ENCODE measurements around the gene MPPED1. TPM values are rescaled to one million over a fixed set of nuclear protein-coding genes. Genes with fewer than 3 reads are reported as not detected.

MPPED1 gene
- total and polyA plus RNA-seq, 4 donors = 0.89 to 6.5 (median 4.1) TPM

- no peak overlapping the region for H3K27ac ChIP-seq (ENCODE audit: low read depth in 1 of 2, low read length in 2 of 2)
- TF ChIP-seq RAD21 (IDR thresholded peaks at IDR 0.05) (no peak), HNF4A (conservative IDR thresholded peaks at IDR 0.05) (no peak), NR2F2 (IDR thresholded peaks at IDR 0.05) (no peak), SP1 (IDR thresholded peaks at IDR 0.05) (no peak), HNF4G (IDR thresholded peaks at IDR 0.05) (no peak), FOXA2 (IDR thresholded peaks at IDR 0.05) (no peak), JUND (IDR thresholded peaks at IDR 0.05) (no peak), MAX (IDR thresholded peaks at IDR 0.05) (no peak)
- TF ChIP-seq, protein P1, sequence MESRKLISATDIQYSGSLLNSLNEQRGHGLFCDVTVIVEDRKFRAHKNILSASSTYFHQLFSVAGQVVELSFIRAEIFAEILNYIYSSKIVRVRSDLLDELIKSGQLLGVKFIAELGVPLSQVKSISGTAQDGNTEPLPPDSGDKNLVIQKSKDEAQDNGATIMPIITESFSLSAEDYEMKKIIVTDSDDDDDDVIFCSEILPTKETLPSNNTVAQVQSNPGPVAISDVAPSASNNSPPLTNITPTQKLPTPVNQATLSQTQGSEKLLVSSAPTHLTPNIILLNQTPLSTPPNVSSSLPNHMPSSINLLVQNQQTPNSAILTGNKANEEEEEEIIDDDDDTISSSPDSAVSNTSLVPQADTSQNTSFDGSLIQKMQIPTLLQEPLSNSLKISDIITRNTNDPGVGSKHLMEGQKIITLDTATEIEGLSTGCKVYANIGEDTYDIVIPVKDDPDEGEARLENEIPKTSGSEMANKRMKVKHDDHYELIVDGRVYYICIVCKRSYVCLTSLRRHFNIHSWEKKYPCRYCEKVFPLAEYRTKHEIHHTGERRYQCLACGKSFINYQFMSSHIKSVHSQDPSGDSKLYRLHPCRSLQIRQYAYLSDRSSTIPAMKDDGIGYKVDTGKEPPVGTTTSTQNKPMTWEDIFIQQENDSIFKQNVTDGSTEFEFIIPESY (IDR thresholded peaks at IDR 0.05) = no peak
- TF ChIP-seq, protein P2, sequence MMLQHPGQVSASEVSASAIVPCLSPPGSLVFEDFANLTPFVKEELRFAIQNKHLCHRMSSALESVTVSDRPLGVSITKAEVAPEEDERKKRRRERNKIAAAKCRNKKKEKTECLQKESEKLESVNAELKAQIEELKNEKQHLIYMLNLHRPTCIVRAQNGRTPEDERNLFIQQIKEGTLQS (IDR thresholded peaks at IDR 0.05) = no peak
- H3K9ac ChIP-seq (ENCODE audit: low read depth in 1 of 2, low read length in 2 of 2) = no peak overlapping the region
- 91% methylated on average over 23 of the region's 23 CpGs for WGBS
- DNase-seq (ENCODE audit: low spot score) = peak; percentile 24
- no peak overlapping the region for H3K4me3 ChIP-seq (ENCODE audit: low read depth in 1 of 3, low read length in 3 of 3)
- no peaks in the 10 kb centered on the region for H3K4me1 ChIP-seq (ENCODE audit: control insufficient read depth in 4 of 4, insufficient read depth in 4 of 4, low read length in 3 of 4)
- H3K27me3 ChIP-seq (ENCODE audit: control insufficient read depth in 4 of 4, insufficient read depth in 4 of 4, low read length in 3 of 4) = no peaks in the 10 kb centered on the region
- no peaks in the 10 kb centered on the region for H3K36me3 ChIP-seq (ENCODE audit: control insufficient read depth in 4 of 4, insufficient read depth in 3 of 4, low read depth in 1 of 4, low read length in 3 of 4)
- no peaks in the 10 kb centered on the region for H3K9me3 ChIP-seq (ENCODE audit: control insufficient read depth in 4 of 4, low read length in 3 of 4)
These were observed 131.1 kb downstream of the MPPED1 start for GRCh38 chr22:43542681-43543521.

DNA sequence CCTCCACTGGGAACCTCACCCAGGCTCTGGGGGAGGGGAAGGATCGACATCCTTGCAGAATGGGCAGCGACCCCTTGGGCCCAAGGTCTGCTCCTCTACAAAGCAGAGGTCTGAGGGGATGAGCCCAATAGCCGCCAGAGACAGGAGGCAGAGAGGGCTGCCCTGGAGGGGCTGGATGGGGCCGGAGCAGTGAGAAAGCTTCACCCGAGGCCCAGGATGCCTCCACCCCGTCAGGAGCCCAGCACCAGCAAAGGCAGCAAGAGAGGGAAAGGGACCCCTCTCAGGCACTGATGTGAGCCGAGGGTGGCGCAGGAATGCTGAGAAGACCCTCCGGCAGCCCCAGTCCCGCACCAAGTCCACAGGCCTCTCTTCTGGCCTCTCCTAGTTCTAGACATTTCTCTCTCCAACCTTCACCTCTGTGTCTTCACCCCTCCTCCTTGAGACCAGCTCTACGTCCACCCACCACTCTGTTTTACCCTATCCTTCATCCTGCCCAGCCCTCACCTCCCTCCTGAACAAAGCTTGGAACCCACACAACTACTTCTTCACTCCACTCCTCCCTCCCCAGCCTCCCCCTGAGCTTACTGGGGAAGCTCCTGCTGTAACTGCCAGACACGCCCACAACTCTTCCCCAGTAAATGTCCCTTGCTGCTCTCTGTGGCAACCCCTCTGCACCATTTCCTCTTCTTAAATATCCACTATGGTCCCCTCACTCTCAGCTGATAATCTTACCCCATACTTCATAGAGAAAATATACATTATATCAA, 131.9 kb downstream of the MPPED1 start:
- no peaks in the 10 kb centered on the region for H3K36me3 ChIP-seq (ENCODE audit: control insufficient read depth in 4 of 4, insufficient read depth in 3 of 4, low read depth in 1 of 4, low read length in 3 of 4)
- H3K27me3 ChIP-seq (ENCODE audit: control insufficient read depth in 4 of 4, insufficient read depth in 4 of 4, low read length in 3 of 4) = no peaks in the 10 kb centered on the region
- no peaks in the 10 kb centered on the region for H3K9me3 ChIP-seq (ENCODE audit: control insufficient read depth in 4 of 4, low read length in 3 of 4)
- no peaks in the 10 kb centered on the region for H3K4me1 ChIP-seq (ENCODE audit: control insufficient read depth in 4 of 4, insufficient read depth in 4 of 4, low read length in 3 of 4)
- 90% methylated on average over 12 of the region's 12 CpGs for WGBS
- peak; percentile 17 for DNase-seq (ENCODE audit: low spot score)
- H3K4me3 ChIP-seq (ENCODE audit: low read depth in 1 of 3, low read length in 3 of 3) = no peak overlapping the region
- no peak overlapping the region for H3K9ac ChIP-seq (ENCODE audit: low read depth in 1 of 2, low read length in 2 of 2)
- TF ChIP-seq, protein P2 (IDR thresholded peaks at IDR 0.05) = no peak
- TF ChIP-seq EGR1 (IDR thresholded peaks at IDR 0.05; ENCODE audit: low read depth in 2 of 2) = no peak
- TF ChIP-seq FOXA2 (IDR thresholded peaks at IDR 0.05) = no peak
- TF ChIP-seq MAX (IDR thresholded peaks at IDR 0.05) = no peak
- TF ChIP-seq, protein P1 (IDR thresholded peaks at IDR 0.05) = no peak
- no peak for TF ChIP-seq JUND (IDR thresholded peaks at IDR 0.05)
- H3K27ac ChIP-seq (ENCODE audit: low read depth in 1 of 2, low read length in 2 of 2) = no peak overlapping the region

All from liver (tissue), 9 donors.